IPS-NIHi7 (cell line): Measurements from ENCODE around the gene KDM4B.
A peak's percentile ranks its signal among the peaks of the same experiment; 100 is the strongest.
"Not testable (repeated sequence)": the region's sequence is repeated elsewhere in the genome, so short reads cannot be mapped to it uniquely, and the experiment has no call there.

Experiments
- DNase-seq: peaks from one replicate; pipeline ENCODE4 v3.0.0; 2012; ENCODE audit warnings: mixed read lengths; ENCODE audit errors: extremely low spot score

The KDM4B gene

DNA sequence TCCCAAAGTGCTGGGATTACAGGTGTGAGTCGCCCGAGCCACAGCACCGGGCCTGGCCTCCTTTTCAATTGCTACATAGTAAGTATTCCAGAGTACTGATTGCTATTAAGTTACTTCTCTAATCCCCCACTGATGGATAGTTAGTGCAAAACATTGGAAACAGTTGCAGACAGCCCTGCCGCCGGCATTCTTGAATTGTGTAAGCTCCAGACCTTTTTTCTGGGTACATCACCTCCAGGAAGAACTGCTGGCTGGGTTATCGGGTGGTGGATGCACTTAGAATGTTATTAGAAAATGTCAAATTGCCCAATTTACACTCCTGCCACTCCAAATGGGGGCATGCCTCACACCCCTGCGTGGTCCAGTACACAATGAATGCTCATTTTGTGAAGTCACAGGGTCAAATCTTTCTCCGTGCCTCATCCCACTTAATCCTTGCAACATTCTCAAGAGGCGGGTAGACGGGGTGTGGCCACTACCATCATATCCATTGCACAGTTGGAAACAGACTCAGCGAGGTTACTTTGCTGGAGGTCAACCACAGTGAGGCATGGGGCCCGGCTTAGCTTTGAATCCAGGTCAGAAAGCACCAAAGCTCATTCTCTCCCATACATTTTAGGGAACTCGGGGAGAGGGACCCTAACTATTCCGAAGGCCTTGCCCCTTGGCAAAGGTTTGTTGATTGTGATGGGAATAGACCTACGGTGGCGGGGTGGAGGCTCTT lies 1.0 kb upstream of the KDM4B start:
- no peak for DNase-seq

DNA sequence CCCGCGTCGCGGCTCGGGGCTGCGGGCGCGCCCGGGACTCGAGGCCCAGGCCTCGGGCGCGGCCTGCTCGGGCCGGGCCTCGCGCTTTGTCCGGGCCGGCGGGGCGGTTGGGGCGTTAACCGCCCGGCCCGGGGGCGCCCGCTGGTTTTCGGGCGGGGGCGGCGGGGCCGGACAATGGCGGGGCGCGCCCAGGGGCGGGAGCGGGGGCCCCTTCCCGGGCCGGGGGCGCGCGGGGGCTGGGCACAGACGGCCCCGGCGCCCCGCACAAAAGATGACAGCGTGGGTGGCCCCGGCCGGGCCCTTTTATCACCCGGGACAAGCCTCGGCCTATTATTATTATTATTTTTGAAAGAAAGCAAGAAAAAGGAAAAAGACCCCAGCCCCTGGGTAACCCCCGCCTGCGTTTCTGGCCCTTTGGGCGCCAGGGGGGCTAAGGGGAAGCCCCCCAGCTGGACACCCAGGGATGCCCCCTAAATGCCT lies 419 bp downstream of the KDM4B start:
- no peak for DNase-seq

DNA sequence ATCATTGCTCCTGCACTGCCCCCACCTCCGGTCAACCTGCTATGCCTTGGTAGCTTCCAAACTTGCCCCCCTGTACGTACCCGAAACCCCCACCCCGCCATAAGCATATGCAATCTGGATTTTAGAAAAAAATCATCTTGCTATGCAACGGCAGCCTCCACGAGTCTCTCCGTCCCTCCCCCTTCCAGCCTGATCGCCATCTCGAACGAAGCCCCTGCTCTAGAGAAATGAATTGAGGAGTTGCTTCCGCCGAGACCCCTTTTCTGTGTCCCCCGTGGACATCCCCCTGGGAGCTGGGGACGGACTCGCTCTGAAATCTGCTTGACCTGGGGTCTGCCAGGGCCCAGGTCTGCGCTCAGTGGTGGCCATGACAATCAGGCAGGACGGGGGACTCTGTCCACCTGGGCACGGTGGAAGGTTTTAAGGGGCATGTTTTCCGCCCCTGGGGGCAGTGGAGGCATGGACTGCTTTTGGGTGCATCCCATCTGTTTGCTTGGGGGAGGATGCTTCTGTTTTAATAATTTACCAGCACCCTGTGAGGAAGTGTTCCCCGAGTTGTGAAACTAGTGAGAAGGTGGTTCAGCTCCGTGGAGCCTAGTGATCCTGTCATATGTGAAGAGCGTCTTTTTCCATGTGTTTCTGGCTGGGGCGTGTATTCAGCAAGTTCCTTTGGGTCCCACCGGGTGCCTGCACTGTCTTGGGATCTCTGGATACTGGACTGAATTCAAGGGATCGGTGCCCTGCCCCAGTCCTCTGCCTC lies 1.0 kb downstream of the KDM4B start:
- no peak for DNase-seq

DNA sequence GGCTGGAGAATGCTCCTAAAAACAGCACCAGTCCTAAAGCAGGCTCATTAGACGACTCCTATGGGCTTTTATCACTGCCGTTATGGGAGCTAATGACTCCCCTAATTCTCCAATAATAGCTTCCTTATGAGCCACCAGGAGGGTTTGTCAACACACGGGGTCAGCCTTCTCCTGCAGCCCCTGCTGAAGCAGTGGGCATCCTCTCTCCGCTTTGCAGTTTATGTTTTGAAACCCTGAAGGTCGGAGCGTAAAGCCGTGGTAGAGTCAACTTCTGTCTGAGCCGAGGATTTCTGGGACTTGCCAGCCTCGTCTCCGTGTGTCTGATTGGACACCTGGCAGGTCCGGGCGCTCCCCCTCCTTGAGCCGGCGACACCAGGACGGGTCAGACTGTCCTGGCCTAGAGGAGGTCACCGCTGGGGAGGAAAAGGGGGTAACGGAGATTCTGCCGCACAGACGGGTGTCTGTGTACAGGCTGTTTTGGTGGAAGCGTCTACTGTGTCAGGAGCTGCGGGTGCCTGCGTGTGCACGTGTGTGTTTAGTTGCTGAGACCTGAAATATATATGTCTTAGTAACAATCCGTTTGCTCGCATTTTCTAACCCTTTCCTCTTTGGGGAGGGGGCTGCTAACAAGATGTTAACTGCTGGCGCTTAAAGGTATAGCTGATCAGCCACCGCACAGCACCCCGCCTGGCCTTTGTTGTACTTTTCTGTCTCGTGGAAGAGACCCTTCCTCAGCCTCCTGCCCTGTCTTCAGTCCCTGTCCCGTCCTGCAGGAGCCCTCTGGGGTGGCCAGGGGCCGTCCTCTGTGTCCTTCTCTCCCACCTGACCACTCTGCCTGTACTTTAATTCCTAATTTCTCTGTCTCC lies 1.9 kb downstream of the KDM4B start:
- no peak for DNase-seq

DNA sequence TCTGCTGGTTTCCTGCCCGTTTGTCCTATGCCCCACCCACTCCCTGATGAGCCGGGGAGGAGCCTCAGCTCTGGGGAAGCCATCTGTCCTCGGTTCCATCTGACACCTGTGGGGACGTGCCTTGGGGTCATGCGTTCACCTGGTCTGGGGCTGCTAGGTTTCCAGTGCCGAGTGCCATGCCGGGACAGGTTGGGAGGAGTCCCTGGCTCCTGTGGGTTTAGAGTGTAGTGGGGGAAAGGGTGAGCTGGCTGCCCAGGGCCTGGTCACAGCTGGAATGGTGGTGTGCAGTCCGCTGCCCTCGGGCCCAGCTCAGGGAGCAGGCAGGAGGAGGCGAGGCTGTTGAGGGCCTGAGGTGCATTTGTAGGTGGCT lies 2.5 kb downstream of the KDM4B start:
- peak; percentile 66 for DNase-seq

DNA sequence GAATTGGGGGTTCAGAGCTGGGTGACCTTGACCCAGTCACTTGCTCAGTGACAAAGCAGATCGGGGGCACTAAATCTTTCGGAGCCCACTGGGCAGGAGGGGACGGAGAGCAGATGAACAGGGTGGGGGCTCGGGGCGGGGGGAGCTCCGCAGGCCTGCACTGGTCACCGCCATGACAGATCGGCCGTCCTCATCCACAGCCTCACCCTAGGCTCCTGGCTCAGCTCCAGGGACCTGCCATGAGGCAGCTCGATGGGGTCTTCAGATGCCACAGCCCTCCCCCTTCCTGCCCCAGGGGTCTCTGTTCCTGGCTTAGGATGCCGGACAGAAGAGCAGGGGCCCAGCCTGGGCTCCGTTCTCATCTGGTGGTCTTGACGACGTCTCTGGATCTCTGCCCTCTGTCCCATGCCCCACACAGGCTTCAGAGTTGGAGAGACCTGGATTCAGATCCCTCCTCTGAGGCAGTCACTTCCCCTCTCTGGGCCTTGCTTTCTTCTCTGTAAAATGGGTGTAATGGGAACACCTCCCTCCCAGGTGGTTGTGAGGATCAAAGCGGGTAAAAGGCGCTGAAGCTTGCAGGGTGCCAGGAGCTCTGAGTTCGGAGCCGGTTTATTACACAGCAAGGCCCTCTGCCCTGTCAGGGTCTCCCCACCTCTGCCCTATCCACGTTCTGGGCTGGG lies 3.0 kb downstream of the KDM4B start:
- no peak for DNase-seq

DNA sequence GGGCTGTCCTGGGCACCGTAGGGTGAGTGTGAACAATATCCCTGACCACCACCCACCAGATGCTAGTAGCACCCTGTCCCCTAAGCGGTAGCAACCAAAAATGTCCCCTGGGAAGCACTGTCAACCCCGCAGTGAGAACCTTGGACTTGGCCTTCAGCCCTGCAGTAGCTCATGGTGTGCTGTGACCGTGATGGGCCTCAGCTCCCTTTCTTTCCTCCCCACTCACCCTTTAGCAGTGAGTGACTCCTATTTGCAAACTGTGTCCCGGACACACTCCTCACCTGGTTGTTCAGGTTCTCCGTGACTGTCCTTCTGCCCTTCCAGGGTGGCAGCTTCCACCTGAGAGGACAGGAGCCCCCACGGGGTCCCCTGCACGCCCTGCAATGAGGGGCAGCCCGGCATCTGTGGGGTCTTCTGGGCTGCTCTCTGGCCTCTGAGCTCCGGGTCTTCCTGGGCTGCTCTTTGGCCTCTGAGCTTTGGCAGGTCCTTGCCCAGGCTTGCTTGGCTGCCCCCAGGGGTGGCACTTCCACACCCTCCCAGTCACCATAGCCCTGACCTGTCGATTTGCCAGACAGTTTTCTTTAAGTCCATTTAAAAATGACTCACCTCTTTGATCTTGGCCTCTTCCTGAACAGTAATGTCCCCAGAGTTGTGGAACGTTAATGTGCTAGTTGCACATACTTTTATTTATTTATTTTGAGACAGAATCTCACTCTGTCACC lies 3.8 kb downstream of the KDM4B start:
- DNase-seq, result no peak

DNA sequence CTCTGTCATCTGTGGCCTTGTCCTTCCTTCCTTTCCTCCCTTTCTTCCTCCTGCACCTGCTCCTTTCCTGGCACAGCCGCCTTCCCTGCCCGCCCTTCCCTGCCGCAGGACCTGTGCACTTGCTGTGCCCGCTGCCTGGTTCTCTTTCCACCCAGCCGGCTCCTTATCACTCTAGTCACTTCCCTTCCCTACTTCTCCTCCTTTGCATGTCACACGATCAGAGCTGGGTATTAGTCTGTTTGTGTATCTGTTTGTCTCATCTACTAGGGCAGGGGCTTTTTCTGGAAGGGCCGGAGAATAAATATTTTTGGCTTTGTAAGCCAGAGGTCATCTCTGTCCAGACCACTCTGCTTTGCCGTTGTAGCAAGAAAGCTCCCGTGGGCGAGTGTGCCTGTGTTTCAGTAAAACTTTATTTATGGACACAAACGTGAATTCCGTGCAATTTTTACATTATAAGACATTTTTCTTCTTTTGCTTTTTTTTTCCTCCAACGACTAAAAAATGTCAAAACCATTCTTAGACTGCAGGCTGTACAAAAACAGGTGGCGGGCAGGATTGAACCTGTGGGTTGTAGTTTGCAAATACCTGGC lies 6.1 kb downstream of the KDM4B start:
- no peak for DNase-seq

DNA sequence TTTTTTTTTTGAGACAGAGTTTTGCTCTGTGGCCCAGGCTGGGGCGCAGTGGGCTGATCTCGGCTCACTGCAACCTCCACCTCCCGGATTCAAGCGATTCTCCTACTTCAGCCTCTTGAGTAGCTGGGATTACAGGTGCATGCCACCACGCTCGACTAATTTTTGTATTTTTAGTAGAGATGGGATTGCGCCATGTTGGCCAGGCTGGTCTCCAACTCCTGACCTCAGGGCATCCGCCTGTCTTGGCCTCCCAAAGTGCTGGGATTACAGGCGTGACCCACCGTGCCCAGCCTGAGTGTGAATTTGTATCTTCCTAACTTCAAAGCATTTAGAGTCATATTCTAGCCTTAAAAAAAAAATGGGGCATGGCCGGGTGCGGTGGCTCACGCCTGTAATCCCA lies 6.7 kb downstream of the KDM4B start:
- DNase-seq, result not testable (repeated sequence)

DNA sequence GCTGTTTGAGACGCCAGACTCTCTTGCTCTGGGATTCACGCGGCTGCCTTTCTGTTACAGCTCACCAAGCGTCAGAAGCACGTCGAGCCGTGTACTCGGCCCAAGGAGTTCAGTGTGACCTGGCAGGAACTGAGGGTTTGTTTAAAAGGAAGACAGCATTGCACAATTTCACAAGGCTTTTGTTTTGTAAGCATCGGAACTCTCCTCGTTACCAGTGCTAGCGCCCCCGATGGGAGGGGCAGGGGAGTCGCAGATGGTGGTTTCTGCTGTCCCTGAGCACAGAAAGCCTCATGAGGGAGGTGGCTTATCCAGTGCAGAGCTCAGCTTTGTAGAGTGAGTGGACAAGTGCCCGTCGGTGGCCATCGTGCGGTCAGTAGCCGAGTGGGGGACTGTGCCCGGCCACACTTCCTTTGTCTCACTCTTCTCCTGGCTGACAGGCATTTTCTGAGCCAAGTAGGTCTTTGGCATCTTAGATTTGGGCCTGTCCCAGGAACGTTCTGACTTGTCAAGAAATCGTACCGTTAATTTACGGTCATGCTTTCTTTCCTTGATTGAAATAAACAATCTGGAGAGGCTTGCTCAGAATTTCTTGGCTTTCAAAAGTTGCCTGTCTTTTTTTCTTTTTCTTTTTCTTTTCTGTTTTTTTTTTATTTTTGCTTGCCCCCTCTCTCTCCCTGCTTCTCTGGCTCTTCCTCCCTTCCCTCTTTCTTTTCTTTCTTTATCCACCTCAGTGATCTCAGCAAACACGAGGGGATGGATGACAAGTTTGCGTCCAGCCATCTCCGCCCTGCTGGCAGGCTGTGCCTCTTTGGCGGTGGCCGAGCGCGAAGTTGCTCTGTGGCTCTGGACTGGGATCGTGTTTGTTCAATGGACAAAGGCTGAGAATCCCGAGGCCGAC lies 7.7 kb downstream of the KDM4B start:
- DNase-seq, result peak; percentile 68

DNA sequence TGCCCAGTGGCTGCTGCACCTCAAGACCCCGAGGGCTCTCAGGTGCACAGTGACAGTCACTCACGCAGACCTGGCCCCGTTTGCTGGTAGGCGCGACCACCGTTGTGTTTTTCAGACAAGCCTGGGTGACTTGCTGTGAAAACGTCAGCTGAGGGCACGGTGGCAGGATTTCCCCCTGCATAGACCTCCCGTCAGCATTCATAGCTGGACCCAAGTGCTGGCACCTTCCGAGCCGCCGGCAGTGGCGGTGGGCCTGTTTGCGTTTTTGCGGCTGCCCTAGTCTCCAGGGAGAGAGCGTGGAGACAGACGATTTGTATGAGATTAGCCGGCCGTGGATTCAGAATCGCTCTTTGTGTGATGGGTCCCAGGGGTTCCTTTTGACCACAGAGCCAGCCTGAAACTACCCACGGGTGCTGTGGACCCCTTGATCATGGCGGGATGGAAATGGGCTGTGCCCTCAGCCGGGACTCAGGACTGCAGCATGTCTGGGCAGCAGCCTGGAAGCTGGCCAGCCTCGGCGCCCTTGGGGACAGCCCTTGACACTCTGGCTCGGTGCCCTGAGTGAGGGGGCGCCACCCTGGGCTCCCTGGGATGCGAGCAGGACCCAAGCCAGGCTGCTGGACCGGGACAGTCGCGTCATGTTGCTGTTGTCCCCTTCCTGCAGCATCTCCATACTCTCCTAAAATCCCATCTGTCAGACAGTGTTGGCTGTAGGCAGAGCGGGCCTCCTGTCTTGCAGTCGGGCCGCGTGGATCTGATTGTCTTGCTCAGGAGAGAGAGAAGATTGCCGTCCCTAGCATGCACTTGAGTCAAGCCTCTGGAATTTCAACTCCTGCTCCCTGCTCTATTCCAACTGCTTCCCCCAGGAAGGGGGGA lies 8.6 kb downstream of the KDM4B start:
- no peak for DNase-seq

DNA sequence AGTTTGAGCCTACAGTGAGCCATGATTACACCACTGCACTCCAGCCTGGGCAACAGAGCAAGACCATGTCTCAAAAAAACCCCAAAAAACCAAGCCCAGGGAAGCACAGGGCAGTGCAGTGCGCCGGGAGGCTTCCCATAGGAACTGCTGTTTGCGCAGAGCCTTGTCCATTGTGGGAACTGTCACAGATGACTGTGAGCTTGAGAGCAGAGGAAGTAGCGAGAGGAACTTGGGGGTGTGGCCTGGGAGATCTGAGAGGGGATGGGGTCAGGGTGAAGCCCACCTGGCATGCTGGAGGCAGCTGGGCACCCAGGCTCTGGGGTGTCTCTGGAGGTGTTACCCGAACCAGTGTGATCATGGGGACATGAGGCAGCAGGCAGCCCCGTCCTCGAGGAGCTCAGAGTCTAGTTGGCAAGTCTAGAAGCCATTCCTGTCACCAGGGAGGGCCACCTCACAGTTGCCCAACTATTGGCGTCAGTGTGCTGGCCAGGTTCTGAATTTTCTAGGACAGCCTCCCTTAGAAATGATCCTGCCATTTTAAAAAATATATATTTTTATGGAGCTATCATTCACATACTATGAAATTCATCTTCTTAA lies 10.4 kb downstream of the KDM4B start:
- DNase-seq, result no peak

DNA sequence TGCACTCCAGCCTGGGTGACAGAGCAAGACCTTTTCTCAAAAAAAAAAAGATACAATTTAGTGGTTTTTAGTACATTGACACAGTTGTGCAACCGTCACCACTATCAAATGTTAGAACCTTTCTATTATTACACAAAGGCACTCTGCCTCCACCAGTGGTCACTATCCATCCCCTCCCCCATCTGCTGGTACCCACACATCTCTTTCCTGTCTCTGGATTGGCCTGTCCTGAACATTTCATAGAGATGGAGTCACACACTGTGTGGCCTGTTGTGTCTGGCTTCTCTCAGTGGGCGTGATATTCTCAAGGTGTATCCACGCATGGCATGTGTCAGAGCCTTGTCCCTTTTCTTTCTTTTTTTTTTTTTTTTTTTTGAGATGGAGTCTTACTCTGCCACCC lies 11.2 kb downstream of the KDM4B start:
- DNase-seq, result no peak

DNA sequence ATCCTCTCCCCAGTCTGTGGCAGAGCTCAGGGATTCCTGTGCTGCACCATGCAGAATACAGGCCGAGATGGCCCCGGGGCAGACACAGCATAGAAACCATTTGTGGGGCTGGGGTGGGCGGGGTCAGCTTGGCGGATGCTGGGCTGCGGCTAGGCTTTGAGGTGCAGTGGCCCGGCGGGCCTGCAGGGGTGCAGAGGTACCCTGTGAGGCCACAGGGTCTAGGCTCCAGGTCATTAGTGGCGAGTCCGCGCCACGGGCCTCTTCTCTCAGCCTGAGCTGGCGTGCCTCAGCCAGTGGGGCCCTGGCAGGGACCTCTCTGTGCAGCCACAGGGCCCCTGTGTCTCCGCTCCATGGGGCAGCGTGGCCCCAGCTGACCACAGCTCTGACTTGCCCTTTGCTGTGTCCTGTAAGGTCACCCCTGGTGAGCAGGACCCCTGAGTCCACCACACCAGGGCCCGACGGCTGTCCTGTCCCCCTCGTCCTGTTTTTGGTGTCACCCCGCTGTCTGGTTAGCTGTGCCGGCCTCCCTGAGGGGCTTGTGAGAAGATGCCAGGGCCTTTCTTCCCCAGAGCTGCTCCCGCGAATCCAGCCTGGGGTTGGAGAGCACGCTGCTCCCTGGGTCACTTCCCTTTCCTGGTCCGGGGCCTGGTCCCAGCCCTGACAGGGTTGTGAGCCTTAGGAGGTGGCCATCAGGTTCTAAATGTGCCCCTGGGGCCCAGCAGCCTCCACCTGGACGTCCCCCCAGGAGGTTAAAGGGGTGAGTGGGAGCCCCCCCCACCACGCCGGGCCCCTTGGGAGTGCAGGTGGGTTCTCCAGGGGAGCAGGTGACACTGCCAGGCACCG lies 12.1 kb downstream of the KDM4B start:
- no peak for DNase-seq

DNA sequence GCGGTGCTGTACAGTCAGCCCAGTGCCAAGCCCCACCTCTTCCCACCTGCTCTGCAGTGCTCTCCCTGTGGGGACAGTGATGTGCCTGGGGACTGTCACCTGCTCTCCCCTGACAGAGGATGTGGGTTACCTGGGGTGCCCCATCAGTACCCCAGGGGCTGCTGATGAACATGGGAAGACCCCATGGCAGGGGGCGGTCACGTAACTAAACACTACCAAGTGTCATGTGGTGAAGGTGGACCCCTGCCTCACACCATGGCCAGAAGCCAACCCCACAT lies 12.7 kb downstream of the KDM4B start:
- DNase-seq, result no peak

DNA sequence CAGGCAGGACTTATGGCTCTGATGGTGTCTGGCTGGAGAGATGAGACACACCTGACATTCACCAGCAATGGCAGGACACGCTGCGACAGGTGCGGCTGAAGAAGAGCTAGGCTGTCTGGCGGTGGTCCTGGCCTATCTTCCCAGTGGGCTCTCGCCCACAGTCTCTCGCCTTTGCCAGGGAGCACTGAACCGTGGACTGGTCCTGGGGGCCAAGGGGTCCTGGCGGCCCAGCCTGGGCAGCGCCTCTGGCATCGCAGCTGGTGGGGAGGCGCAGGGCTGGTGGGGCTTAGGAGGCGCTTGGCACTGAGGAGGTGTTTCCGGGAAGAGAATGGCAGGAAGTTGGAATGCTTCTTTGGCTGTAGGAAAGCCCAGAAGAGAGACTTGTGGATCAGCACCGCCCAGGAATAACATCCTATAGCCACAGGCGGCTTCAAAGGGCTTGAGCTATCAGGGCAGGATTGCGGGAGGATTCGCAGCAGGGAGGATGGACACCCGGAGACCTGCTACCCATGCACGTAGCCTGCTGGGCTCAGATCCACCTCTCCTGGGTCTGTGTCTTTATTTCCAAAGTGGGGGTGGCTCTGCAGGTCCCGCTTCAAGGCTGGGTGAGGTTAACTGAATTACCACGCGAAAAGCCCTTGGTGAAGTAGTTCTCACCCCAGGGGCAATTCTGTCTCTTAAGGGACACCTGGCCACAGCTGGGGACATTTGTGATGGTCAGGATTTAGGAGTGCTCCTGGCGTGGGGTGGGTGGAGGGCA lies 14.6 kb downstream of the KDM4B start:
- DNase-seq, result no peak

DNA sequence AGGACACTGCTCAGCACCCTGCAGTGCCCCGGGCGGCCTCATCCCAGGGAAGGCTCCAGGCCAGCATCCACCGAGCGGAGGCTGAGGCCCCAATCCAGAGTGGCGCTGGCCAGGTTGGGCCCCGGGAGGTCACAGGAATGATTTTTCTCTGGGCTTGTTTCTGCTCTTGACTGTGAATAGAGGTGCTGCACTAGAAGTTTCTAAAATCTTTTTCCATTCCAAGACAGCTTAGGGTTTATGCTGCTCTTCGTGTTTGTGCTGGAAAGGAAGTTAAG lies 15.1 kb downstream of the KDM4B start:
- DNase-seq, result no peak
